OCI-LY3 (cell line): ENCODE data around the gene ATP2B1.
A peak's percentile ranks its signal among the peaks of the same experiment; 100 is the strongest.

Experiments
- H2AFZ ChIP-seq: fragments of 200-600, 300-600 bp; shearing (Covaris generic); 2 replicates; pipeline ENCODE4 v1.6.0; 2014; ENCODE audit warnings: antibody characterized with exemption, low read depth, low read length
- H3K27ac ChIP-seq: fragments of 200-600, 300-600 bp; sonication (generic); 2 replicates; pipeline ENCODE4 v1.5.1; 2014; ENCODE audit warnings: mild to moderate bottlenecking, low read length, moderate library complexity, mixed read lengths
- H3K27me3 ChIP-seq: fragments of 200-600, 300-600 bp; sonication (generic); 2 replicates; pipeline ENCODE4 v1.6.1; 2014; ENCODE audit warnings: low read depth, low read length, mixed read lengths
- H3K36me3 ChIP-seq: fragments of 200-600, 300-600 bp; sonication (generic); replicated peaks from 2 replicates; pipeline ENCODE3; 2014; ENCODE audit warnings: low read depth, low read length, mixed read lengths
- H3K4me1 ChIP-seq: fragments of 300-600, 200-600 bp; sonication (generic); 2 replicates; pipeline ENCODE4 v1.6.1; 2014; ENCODE audit warnings: low read length, mixed read lengths
- H3K4me2 ChIP-seq: fragments of 200-600, 300-600 bp; sonication (generic); 2 replicates; pipeline ENCODE4 v1.6.1; 2014; ENCODE audit warnings: low read length, mixed read lengths
- H3K4me3 ChIP-seq: fragments of 300-600, 200-600 bp; sonication (generic); 2 replicates; pipeline ENCODE4 v1.5.1; 2014; ENCODE audit warnings: antibody characterized with exemption, mild to moderate bottlenecking, low read length, moderate library complexity
- H3K79me2 ChIP-seq: fragments of 300-600, 200-600 bp; shearing (Covaris generic); 2 replicates; pipeline ENCODE4 v1.6.1; 2014; ENCODE audit warnings: mild to moderate bottlenecking, low read length, mixed read lengths
- H3K9ac ChIP-seq: fragments of 300-600, 200-600 bp; shearing (Covaris generic); 2 replicates; pipeline ENCODE4 v1.6.0; 2014; ENCODE audit warnings: mild to moderate bottlenecking, low read length, moderate library complexity
- H3K9me3 ChIP-seq: fragments of 200-600, 300-600 bp; shearing (Covaris generic); 2 replicates; pipeline ENCODE4 v1.6.1; 2014; ENCODE audit warnings: low read length, mixed read lengths; ENCODE audit not compliant: insufficient read depth
- H4K20me1 ChIP-seq: fragments of 200-600, 300-600 bp; sonication (generic); 2 replicates; pipeline ENCODE4 v1.6.1; 2016; ENCODE audit warnings: low read length, mixed read lengths; ENCODE audit not compliant: insufficient read depth
- EZH2phosphoT487 ChIP-seq: fragments of 200-600 bp; shearing (Covaris generic); IDR thresholded peaks from 2 replicates; pipeline ENCODE4 v1.6.1; 2018; ENCODE audit warnings: antibody characterized with exemption, mixed run types, low read depth
- TF ChIP-seq, protein P1 (sequence below): fragments of 200-600, 300-600 bp; sonication (generic); IDR thresholded peaks from 2 replicates; pipeline ENCODE4 v1.5.1; 2014; ENCODE audit warnings: antibody characterized with exemption, low read length, low read depth

Gene ATP2B1

DNA sequence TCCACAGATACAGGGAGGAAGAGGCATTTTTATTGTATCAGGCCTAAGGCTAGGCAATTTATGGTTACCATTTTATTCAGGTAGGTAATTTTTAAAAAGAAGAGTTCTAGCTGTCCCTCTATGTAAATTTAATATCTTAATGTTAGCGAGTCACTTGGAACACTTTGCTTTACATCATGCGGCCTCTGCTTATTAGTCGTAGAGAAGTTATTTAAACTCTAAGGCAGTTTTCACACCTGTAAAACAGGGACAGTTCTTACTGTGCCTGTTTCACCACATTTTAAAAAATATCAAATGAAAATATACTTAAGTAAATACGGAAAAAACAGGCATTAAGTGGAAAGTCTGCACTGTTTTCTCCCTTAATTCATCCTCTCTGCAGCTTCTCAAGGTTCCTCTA lies 111.4 kb downstream of the ATP2B1 start:
- Histone ChIP-seq H2AFZ (no peak overlapping the region), H3K36me3 (peaks cover 49% of the 10 kb centered on the region), H4K20me1 (peaks cover 27% of the 10 kb centered on the region)

DNA sequence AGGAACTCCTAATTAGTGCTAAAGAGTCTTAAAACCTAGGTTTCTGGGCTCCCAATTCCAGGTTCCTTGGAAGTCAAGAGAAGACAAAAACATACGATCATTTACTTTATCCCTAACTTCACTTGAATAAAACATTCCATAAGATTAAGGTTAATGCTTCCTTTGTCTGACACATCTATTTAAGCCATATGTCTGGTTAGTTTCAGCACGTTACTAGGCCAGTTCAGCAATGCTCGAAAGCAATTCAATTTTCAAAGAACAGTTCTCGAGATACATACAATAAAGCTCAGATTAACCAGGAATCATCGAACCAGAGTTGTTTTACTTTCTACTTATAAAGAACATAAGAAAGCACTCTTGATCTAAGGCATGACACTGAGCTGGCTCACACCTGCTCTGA lies 114.8 kb downstream of the ATP2B1 start:
- Histone ChIP-seq H3K4me2 (no peak overlapping the region), H3K27ac (no peak overlapping the region), H2AFZ (no peak overlapping the region), H3K36me3 (peaks cover 54% of the 10 kb centered on the region), H3K4me1 (peaks cover 21% of the 10 kb centered on the region), H3K79me2 (no peaks in the 10 kb centered on the region), H4K20me1 (peaks cover 19% of the 10 kb centered on the region), H3K9ac (no peak overlapping the region), H3K27me3 (no peaks in the 10 kb centered on the region), H3K9me3 (no peaks in the 10 kb centered on the region), H3K4me3 (no peak overlapping the region)
- TF ChIP-seq EZH2phosphoT487: no peak
- TF ChIP-seq, protein P1, sequence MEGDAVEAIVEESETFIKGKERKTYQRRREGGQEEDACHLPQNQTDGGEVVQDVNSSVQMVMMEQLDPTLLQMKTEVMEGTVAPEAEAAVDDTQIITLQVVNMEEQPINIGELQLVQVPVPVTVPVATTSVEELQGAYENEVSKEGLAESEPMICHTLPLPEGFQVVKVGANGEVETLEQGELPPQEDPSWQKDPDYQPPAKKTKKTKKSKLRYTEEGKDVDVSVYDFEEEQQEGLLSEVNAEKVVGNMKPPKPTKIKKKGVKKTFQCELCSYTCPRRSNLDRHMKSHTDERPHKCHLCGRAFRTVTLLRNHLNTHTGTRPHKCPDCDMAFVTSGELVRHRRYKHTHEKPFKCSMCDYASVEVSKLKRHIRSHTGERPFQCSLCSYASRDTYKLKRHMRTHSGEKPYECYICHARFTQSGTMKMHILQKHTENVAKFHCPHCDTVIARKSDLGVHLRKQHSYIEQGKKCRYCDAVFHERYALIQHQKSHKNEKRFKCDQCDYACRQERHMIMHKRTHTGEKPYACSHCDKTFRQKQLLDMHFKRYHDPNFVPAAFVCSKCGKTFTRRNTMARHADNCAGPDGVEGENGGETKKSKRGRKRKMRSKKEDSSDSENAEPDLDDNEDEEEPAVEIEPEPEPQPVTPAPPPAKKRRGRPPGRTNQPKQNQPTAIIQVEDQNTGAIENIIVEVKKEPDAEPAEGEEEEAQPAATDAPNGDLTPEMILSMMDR: no peak

More for the DNA sequence above, 111.4 kb downstream of the ATP2B1 start:
- Histone ChIP-seq H3K9ac (no peak overlapping the region), H3K9me3 (no peaks in the 10 kb centered on the region), H3K4me2 (peak overlapping the region; percentile 33; the same call in 1 of the 2 replicates), H3K79me2 (no peaks in the 10 kb centered on the region), H3K27me3 (no peaks in the 10 kb centered on the region), H3K4me1 (peaks cover 27% of the 10 kb centered on the region), H3K27ac (no peak overlapping the region), H3K4me3 (no peak overlapping the region)
- no peak for TF ChIP-seq EZH2phosphoT487
- TF ChIP-seq, protein P1: no peak

DNA sequence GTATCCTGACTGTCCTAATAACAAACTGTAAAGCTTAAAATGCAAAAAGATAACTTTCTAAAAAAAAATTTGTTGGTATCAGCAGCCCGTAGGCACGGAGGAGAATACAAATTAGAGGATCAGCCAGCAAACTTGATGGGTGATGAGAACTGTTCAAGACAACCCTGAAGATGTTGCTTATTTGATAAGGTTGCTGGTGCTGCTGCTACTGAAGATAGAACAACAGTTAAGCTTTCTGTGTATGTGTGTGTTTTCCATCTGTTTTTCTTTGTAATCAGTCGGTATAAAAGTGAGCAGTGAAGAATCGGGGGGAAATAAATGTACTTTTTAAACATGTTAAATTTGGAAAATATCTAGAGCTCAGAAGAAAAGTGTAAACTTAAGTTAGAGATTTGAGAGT lies 115.4 kb downstream of the ATP2B1 start:
- H3K4me3 ChIP-seq: no peak overlapping the region
- H3K9ac ChIP-seq: no peak overlapping the region
- no peaks in the 10 kb centered on the region for H3K9me3 ChIP-seq
- no peak overlapping the region for H3K4me2 ChIP-seq
- peaks cover 15% of the 10 kb centered on the region for H3K4me1 ChIP-seq
- no peak overlapping the region for H3K27ac ChIP-seq
- no peak overlapping the region for H2AFZ ChIP-seq
- peaks cover 48% of the 10 kb centered on the region for H3K36me3 ChIP-seq
- peaks cover 13% of the 10 kb centered on the region for H4K20me1 ChIP-seq
- no peaks in the 10 kb centered on the region for H3K79me2 ChIP-seq
- no peak for TF ChIP-seq EZH2phosphoT487
- TF ChIP-seq, protein P1: no peak
- no peaks in the 10 kb centered on the region for H3K27me3 ChIP-seq

DNA sequence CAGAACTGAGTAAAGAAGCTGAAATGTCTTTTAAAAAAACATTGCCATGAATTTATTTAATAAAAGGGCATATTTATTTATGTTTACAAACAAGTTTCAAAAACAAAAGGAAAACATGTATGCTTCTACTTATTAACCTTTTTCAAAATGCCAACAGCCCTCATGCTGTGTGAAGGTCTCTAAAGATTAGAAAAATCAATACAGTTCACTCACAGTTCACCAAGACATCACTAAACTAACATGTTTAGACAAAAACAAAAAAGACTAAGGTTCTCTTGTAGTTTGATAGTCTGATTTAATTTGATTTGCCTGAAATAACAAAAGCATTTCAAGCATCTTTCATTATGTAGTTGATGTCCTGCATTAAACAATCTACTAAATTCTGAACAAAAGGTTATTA lies 118.9 kb downstream of the ATP2B1 start:
- H3K4me3 ChIP-seq: no peak overlapping the region
- H3K4me2 ChIP-seq: no peak overlapping the region
- peaks cover 39% of the 10 kb centered on the region for H3K36me3 ChIP-seq
- H3K27ac ChIP-seq: no peak overlapping the region
- no peaks in the 10 kb centered on the region for H3K9me3 ChIP-seq
- no peaks in the 10 kb centered on the region for H4K20me1 ChIP-seq
- no peaks in the 10 kb centered on the region for H3K4me1 ChIP-seq
- TF ChIP-seq, protein P1: no peak
- no peak for TF ChIP-seq EZH2phosphoT487
- H3K27me3 ChIP-seq: no peaks in the 10 kb centered on the region
- no peak overlapping the region for H3K9ac ChIP-seq
- no peaks in the 10 kb centered on the region for H3K79me2 ChIP-seq
- H2AFZ ChIP-seq: no peak overlapping the region
